Thoracic aorta (tissue), 2 donors: ENCODE measurements around the gene CCNL2. TPM values are rescaled to one million over a fixed set of nuclear protein-coding genes. Genes with fewer than 3 reads are reported as not detected.
"Not testable (repeated sequence)": the region's sequence is repeated elsewhere in the genome, so short reads cannot be mapped to it uniquely, and the experiment has no call there.

Experiments
- ATAC-seq: fragments of 150-250 bp; one replicate; pipeline ENCODE4 v1.8.0; 2017; ENCODE audit warnings: low read depth; ENCODE audit not compliant: insufficient number of reproducible peaks, low FRiP score
- DNase-seq: peaks from one replicate; pipeline ENCODE4 v3.0.0-alpha.2; 2020; ENCODE audit warnings: low spot score
- H3K27ac ChIP-seq, 2 donors: fragments of 200-600 bp; sonication (generic); 1 replicate in 1 of 2; 2 replicates in 1 of 2; pipeline ENCODE4 v1.5.1; 2016; ENCODE audit warnings: mild to moderate bottlenecking in 2 of 2, moderate library complexity in 2 of 2
- H3K27me3 ChIP-seq: fragments of 200-600 bp; sonication (generic); replicated peaks from 2 replicates; pipeline ENCODE4 v1.6.0; 2016; ENCODE audit warnings: mild to moderate bottlenecking; ENCODE audit not compliant: insufficient read depth
- H3K36me3 ChIP-seq: fragments of 200-600 bp; sonication (generic); one replicate; pipeline ENCODE4 v1.5.1; 2016
- H3K4me1 ChIP-seq, 2 donors: fragments of 200-600 bp; sonication (generic); 1 replicate in 1 of 2; 2 replicates in 1 of 2; pipeline versions ENCODE4 v1.5.1 to v1.6.0; 2016; ENCODE audit warnings: low read depth in 2 of 2, mild to moderate bottlenecking in 1 of 2; ENCODE audit not compliant: control insufficient read depth in 1 of 2
- H3K4me3 ChIP-seq: fragments of 200-600 bp; sonication (generic); 2 replicates; pipeline ENCODE4 v1.5.1; 2016; ENCODE audit warnings: mild to moderate bottlenecking
- H3K9me3 ChIP-seq: fragments of 200-600 bp; sonication (generic); 2 replicates; pipeline ENCODE4 v1.5.1; 2016
- total RNA-seq, 2 donors: library from RNA; depleted of rRNA; stranded (reverse); fragments of >200 nt; gene quantifications; one replicate each; pipeline versions ENCODE4 v1.1.0 to v1.2.3, GENCODE V29; 2016
- TF ChIP-seq, protein P1 (sequence below): fragments of 200-600 bp; sonication (generic); IDR thresholded peaks from one replicate; pipeline ENCODE4 v1.5.1; 2019; ENCODE audit warnings: antibody characterized with exemption

The CCNL2 gene
- total RNA-seq, 2 donors from 2014 or later, result 214 to 313 TPM

DNA sequence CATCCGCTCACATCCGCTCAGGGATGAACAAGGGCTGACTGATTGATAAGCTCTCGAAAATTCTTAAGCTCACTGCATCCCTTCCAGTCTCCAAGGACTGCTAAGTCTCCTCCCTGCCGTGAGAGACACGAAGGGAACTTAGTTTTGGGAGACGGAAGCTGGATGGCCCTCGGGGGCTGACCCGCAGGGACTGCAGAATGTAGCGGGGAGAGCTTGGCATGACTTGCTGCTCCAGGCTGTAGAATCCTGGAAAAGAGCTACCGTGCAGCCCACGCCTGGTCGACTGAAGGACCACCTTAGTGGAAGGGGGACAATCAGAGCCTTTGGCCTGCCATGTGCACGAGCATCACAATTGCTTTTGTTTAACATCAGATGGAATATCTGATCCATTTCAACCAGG, 16.6 kb upstream of the CCNL2 start:
- no peaks in the 10 kb centered on the region for H3K9me3 ChIP-seq
- no peak overlapping the region for H3K27ac ChIP-seq
- no peaks in the 10 kb centered on the region for H3K36me3 ChIP-seq
- DNase-seq (no peak), ATAC-seq (no peak)
- TF ChIP-seq, protein P1, sequence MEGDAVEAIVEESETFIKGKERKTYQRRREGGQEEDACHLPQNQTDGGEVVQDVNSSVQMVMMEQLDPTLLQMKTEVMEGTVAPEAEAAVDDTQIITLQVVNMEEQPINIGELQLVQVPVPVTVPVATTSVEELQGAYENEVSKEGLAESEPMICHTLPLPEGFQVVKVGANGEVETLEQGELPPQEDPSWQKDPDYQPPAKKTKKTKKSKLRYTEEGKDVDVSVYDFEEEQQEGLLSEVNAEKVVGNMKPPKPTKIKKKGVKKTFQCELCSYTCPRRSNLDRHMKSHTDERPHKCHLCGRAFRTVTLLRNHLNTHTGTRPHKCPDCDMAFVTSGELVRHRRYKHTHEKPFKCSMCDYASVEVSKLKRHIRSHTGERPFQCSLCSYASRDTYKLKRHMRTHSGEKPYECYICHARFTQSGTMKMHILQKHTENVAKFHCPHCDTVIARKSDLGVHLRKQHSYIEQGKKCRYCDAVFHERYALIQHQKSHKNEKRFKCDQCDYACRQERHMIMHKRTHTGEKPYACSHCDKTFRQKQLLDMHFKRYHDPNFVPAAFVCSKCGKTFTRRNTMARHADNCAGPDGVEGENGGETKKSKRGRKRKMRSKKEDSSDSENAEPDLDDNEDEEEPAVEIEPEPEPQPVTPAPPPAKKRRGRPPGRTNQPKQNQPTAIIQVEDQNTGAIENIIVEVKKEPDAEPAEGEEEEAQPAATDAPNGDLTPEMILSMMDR, result no peak
- H3K27me3 ChIP-seq, result no peaks in the 10 kb centered on the region
- no peak overlapping the region for H3K4me3 ChIP-seq
- H3K4me1 ChIP-seq, result no peaks in the 10 kb centered on the region

DNA sequence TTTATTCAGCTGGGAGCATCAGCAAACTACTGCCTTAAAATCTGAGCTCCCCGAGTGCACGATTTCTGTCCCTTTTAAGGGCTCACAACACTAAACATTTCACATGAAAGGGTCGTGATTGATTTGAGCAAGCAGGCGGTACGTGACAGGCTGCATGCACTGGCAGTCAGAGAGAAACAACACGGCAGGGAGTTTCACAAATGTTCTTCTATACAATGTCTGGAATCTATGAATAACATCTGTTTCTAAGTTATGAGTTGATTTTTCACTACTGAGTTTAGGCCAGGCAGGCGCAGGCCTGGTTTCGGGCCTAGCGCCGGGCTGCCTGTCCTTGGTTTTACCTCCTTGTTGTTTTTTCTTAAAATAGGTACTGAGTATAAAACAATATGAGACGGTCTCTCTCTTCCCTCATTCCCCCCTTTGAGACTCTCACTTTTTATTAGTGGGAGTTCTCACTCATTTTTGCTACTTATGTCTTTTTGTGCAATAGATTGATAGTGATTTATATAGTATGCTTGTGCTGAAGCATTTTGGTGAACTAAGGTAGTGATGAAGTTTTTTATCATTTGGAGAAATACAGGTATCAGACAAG, 13.3 kb upstream of the CCNL2 start:
- peaks cover 7 to 19% of the 10 kb centered on the region in 2 donors for H3K4me1 ChIP-seq
- H3K36me3 ChIP-seq, ATAC-seq, DNase-seq, H3K4me3 ChIP-seq, H3K27ac ChIP-seq, H3K9me3 ChIP-seq, H3K27me3 ChIP-seq: not testable (repeated sequence)

DNA sequence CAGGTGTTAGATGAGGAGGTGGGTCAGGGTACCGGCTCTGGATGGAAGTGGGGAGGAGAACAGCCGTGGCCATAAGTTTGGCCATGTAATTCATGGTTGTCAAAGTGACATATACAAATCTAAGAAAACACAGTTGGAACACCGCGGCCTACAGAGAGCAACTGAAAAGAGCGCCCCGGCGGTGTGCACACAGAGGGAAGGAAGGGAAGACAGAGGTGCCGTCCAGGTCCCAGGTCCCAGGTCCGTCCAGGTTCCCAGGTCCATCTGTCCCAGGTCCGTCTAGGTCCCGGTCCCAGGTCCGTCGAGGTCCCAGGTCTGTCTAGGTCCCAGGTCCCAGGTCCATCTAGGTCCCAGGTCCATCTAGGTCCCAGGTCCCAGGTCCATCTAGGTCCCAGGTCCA, 12.5 kb upstream of the CCNL2 start:
- no peak for DNase-seq
- Histone ChIP-seq H3K36me3 (no peaks in the 10 kb centered on the region), H3K27me3 (no peaks in the 10 kb centered on the region), H3K9me3 (no peaks in the 10 kb centered on the region), H3K4me1 (peaks cover 7 to 19% of the 10 kb centered on the region in 2 donors), H3K27ac (no peak overlapping the region), H3K4me3 (no peak overlapping the region)
- no peak for ATAC-seq
- TF ChIP-seq, protein P1, result no peak

DNA sequence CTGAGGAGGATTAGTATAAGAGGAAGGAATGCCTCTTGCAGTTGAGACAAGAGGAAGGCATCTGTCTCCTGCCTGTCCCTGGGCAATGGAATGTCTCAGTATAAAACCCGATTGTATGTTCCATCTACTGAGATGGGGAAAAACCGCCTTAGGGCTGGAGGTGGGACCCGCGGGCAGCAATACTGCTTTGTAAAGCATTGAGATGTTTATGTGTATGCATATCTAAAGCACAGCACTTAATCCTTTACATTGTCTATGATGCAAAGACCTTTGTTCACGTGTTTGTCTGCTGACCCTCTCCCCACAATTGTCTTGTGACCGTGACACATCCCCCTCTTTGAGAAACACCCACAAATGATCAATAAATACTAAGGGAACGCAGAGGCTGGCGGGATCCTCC, 11.1 kb upstream of the CCNL2 start:
- not testable (repeated sequence) for ATAC-seq, H3K27ac ChIP-seq, H3K36me3 ChIP-seq, DNase-seq, H3K27me3 ChIP-seq, H3K4me3 ChIP-seq, H3K9me3 ChIP-seq
- peaks cover 15 to 32% of the 10 kb centered on the region in 2 donors for H3K4me1 ChIP-seq

DNA sequence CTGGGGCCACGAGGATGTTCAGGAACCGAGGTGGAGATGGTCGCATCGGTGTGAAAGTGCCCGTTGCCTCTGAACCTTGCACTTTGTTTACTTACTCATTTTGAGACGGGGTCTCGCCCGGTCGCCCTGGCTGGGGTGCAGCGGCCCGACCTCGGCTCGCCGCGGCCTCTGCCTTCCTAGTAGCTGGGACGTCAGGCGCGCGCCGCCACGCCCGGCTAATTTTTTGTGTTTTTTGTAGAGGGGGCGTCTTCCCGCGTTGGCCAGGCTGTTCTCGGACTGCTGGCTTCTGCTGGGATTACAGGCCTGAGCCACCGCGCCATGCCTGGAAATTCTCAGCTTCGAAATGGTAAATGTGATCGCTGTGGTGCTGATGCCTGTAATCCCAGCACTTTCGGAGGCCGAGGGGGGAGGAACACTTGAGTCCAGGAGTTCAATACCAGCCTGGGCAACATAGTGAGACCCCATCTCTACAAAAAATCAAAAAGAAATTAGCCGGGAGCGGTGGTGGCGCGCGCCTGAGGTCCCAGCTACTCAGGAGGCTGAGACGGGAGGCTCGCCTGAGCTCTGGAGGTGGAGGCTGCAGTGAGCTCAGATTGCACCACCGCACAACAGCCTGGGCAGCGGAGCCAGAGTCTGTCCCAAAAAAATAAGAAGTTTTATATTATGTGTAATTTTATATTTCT, 8.6 kb upstream of the CCNL2 start:
- DNase-seq (no peak), ATAC-seq (no peak)
- Histone ChIP-seq H3K27me3 (no peaks in the 10 kb centered on the region), H3K9me3 (no peaks in the 10 kb centered on the region), H3K4me1 (peaks cover 15 to 36% of the 10 kb centered on the region in 2 donors), H3K27ac (peak overlapping the region; percentile 82 to 84), H3K36me3 (peaks cover 22% of the 10 kb centered on the region), H3K4me3 (peak overlapping the region; percentile 100)
- TF ChIP-seq, protein P1, result no peak

DNA sequence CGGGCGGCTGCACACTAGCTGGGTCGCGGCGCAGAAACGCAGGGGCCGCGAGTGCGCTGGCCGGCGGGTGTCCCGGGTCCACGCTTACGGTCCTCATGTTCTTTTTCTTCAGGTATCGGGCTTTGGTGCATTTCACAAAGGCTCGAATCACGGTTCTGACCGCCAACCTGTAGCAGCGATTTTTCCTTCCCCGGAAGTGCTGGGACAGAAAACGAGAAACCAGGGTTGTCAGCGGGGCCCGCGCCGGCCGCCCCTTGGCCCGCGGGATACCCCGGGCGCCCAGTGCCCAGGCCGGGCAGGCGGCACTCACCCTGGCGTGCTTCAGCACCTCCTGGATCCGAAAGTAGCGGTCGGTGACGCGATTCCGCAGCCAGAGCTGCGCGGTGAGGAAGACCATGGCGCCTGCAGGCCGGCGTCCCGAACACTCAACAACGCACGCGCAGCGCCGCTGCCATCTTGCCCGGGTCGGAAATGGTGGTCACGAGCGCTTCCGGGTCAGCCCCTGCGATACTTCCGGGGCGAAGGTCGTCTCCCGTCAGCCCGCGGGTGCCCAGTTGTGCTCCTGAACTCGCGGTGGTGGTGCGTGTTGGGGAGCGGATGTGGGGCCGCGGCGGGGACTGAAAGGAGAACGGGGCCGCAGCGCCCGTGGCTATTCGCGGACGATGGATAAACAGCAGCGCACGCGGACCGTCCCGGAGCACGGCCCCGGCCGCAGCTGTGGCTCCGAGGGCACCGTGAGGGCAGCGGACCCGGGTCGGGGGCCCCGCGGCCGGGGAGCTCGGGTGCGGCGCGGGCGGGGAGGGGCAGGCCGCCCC, 7.9 kb upstream of the CCNL2 start, which contains the start of gene MRPL20:
Gene MRPL20, minus strand, starts transcription at position 473 of the 815 bp plus-strand sequence. Its CDS starts 76 bp downstream, at position 397.
- no peaks in the 10 kb centered on the region for H3K9me3 ChIP-seq
- ATAC-seq (peak; percentile 72), DNase-seq (peak; percentile 79)
- peak within 1 kb of the TSS; percentile 82 to 84 for H3K27ac ChIP-seq
- peak within 1 kb of the TSS; percentile 100 for H3K4me3 ChIP-seq
- H3K4me1 ChIP-seq, result peaks cover 15 to 36% of the 10 kb centered on the region in 2 donors
- TF ChIP-seq, protein P1, result no peak
- H3K27me3 ChIP-seq, result no peaks in the 10 kb centered on the region
- peaks cover 30% of the 10 kb centered on the region for H3K36me3 ChIP-seq
